Endothelial cell of umbilical vein (primary cell): ENCODE results near the gene HNRNPK.

Source experiments
- CTCF ChIP-seq, 2 donors: IDR thresholded peaks; 1 replicate in 1 of 2; 2 replicates in 1 of 2; pipeline ENCODE4 v1.5.1; 2011; ENCODE audit warnings: low read length in 2 of 2, mild to moderate bottlenecking in 2 of 2, moderate library complexity in 2 of 2, control low read depth in 1 of 2, inconsistent platforms in 1 of 2, low read depth in 1 of 2; ENCODE audit not compliant: insufficient read depth in 1 of 2; ENCODE audit errors: extremely low read depth in 1 of 2
- EZH2 ChIP-seq: IDR thresholded peaks from 2 replicates; pipeline ENCODE4 v1.6.1; 2012; ENCODE audit warnings: borderline replicate concordance, low read depth, mild to moderate bottlenecking, moderate library complexity, low read length, inconsistent platforms; ENCODE audit not compliant: severe bottlenecking
- MAX ChIP-seq: IDR thresholded peaks from 2 replicates; pipeline ENCODE4 v1.6.1; 2011; ENCODE audit not compliant: insufficient read depth, insufficient read length
- POLR2A ChIP-seq: IDR thresholded peaks from 2 replicates; pipeline ENCODE4 v1.6.1; 2012; ENCODE audit warnings: low read depth, mild to moderate bottlenecking, control low read depth, low read length
- POLR2AphosphoS5 ChIP-seq: IDR thresholded peaks from 2 replicates; pipeline ENCODE4 v1.6.1; 2012; ENCODE audit warnings: low read depth, mild to moderate bottlenecking, control low read depth, low read length, moderate library complexity; ENCODE audit not compliant: insufficient read depth

- no peak for TF ChIP-seq CTCF (IDR thresholded peaks at IDR 0.05; ENCODE audit: extremely low read depth in 1 of 2, insufficient read depth in 1 of 2, low read depth in 1 of 2, low read length in 2 of 2)
- TF ChIP-seq POLR2AphosphoS5 = no peak
- no peak for TF ChIP-seq EZH2
- no peak for TF ChIP-seq MAX
- TF ChIP-seq POLR2A = no peak
Observed at GRCh38 chr9:83957248-83957513, 22.8 kb downstream of the HNRNPK start.
